GM10266 (cell line): ENCODE data around the gene CSNK1A1L.
A peak's percentile ranks its signal among the peaks of the same experiment; 100 is the strongest.

Source experiments
- DNase-seq: peaks from one replicate; pipeline ENCODE4 v3.0.0; 2012; ENCODE audit errors: extremely low spot score
- TF ChIP-seq, protein P1 (sequence below): IDR thresholded peaks from 2 replicates; pipeline ENCODE4 v1.5.1; 2012; ENCODE audit warnings: mild to moderate bottlenecking, low read depth; ENCODE audit not compliant: control insufficient read depth, insufficient read depth; ENCODE audit errors: missing control alignments

Gene CSNK1A1L

DNA sequence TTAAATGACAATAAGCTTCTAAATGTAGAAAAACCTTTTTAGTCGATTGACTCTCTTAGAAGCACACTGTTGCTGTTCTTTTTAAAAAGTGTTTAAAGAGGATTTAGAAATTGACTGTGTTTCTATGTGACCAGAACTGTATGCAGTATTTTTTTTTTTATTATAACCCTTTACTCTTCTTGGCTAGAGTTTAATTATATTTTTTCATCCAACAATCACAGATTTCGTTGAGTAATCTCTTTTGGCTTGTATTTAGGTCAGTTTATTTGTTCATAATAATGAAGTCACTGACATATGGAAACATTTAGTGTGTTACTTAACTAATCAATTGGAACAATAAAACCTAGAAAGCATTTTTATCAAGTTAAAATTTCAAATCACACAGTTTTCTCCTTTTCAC lies 19.9 kb downstream of the CSNK1A1L start:
- no peak for DNase-seq
- TF ChIP-seq, protein P1, sequence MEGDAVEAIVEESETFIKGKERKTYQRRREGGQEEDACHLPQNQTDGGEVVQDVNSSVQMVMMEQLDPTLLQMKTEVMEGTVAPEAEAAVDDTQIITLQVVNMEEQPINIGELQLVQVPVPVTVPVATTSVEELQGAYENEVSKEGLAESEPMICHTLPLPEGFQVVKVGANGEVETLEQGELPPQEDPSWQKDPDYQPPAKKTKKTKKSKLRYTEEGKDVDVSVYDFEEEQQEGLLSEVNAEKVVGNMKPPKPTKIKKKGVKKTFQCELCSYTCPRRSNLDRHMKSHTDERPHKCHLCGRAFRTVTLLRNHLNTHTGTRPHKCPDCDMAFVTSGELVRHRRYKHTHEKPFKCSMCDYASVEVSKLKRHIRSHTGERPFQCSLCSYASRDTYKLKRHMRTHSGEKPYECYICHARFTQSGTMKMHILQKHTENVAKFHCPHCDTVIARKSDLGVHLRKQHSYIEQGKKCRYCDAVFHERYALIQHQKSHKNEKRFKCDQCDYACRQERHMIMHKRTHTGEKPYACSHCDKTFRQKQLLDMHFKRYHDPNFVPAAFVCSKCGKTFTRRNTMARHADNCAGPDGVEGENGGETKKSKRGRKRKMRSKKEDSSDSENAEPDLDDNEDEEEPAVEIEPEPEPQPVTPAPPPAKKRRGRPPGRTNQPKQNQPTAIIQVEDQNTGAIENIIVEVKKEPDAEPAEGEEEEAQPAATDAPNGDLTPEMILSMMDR = no peak

DNA sequence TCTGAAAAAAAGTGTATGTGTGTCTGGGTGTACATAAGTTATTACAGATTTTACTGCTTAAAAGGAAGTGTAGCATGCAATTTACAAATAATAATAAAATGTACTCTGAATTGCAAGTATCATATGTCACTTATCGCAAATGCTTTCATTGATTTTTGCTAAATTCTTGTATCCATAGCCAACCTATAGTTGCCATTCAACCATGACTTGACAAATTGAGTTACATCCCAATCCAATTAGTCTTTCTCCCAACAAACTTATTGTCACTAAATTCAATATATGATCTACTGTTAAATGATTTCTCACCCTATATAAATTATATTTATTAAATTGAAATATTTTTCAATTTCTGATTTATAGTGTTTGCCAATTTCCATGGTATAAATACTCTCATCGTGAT lies 28.6 kb downstream of the CSNK1A1L start:
- TF ChIP-seq, protein P1 = no peak
- no peak for DNase-seq

DNA sequence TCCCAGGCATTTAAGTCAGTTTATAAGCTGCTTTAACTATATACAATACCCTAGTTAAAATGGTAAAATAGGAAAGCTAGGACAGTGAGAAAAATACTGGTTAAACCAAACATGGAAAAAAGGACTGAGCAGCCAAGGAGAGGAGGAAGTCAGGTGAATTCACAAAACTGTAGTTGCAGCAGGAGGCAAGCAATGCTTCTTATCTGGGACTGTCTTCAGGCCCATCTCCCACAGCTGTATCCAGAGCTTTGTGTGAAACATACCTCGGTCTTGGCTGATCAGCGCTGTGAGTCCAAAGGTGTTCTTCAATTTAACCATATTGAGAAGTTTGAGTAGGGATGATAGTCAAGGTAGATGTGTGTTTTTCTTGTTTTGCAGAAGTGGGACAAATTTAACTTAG lies 30.3 kb downstream of the CSNK1A1L start:
- TF ChIP-seq, protein P1 = no peak
- no peak for DNase-seq

DNA sequence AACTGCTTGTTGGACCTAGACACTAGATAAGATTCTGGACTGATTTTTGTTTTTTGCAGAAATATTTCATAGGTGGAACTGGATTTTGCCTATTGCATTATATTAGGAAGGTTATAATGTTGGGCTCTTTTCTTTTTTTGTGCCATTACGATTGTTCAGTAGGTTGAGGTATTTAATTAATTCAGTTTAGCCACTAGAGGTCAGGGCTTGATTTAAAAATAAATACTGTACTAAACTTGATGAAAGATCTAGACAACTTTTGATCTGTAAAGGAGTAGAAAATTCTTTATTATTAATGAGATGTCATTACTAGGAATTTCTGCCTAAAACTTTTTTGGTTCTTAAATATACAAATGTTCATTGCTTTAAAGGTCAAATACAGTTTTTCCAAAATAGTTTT lies 30.8 kb downstream of the CSNK1A1L start:
- no peak for DNase-seq

DNA sequence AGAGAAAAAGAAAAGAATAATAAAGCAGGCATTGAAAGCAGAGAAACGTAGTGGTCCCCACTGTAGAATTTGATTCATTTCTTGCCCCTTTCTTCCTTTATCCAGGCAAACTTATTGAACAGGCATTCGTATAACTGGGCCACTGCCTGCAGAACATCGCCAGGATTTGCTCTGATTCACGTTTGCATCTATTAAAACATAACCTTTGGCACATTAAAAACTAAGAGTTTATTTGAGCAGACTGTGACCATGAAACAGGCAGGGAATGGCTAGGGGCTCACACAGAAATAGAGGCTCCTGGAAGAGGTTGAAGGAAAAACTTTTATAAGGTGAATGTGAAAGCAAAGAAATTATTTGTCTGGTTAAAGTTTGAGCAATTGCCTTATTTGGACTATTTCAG lies 33.4 kb downstream of the CSNK1A1L start:
- TF ChIP-seq, protein P1 = no peak
- no peak for DNase-seq

More for the DNA sequence above, 30.8 kb downstream of the CSNK1A1L start:
- TF ChIP-seq, protein P1 = peak; percentile 26

DNA sequence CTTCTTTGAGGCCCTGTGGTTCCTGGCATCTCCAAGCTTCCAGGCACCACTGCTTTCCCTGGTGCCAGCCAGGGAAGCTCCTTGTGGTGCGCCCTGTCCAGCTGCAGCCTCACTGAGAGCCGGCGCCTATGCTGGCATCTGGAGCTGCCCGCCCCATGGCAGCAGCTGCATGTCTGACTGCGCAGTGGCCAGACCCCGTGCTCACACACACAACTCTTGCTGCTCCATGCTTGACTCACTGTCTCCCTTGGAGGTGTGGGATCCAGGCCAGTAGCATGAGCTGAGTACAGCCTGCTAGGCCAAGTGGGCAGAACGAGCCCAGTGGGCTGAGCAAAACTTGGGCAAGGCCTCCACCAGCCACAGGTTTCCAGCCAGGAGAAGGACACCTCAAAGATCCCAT lies 34.5 kb downstream of the CSNK1A1L start:
- DNase-seq = no peak
- TF ChIP-seq, protein P1 = no peak

DNA sequence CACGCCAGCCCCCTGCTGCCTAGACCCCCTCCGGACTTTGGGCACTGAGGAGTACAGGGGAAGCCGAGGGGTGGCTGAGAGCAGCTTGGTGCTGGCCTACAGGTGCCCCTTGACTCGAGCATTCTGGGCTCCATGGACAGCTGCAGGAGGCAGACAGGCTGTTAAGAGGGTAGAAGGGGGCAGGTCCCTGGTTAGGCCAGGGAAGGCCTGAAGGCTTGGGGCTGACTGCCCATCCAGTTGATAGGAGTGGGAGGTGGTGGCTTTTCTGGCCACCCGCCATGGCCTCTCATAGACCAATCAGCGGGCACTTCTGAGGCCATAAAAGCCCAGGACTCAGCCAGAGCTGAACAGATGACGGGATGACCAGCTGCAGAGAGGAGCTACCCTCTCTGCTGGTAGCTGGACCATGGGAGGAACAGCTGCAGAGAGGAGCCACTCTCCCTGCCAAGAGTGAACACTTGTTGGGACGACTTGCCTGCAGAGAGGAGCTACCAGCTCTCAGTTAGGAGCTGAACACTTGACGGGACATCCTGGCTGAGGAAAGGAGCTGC lies 35.2 kb downstream of the CSNK1A1L start:
- DNase-seq = no peak
- TF ChIP-seq, protein P1 = no peak
